Neural cell (in vitro differentiated cells): Measurements from ENCODE around the gene ACACA. TPM values are rescaled to one million over a fixed set of nuclear protein-coding genes. Genes with fewer than 3 reads are reported as not detected.

Experiments
- H2AFZ ChIP-seq: fragments of 200-600, 300-800 bp; sonication (generic), shearing (Covaris generic); 2 replicates; pipeline ENCODE4 v1.6.0; 2014; ENCODE audit warnings: low read depth, mild to moderate bottlenecking, antibody characterized with exemption, low read length, moderate library complexity
- H3F3A ChIP-seq: fragments of 200-600 bp; shearing (Covaris generic); 2 replicates; pipeline ENCODE4 v1.6.1; 2016; ENCODE audit warnings: mild to moderate bottlenecking, moderate library complexity, mixed read lengths, antibody characterized with exemption, low read length; ENCODE audit not compliant: insufficient read depth, poor library complexity, severe bottlenecking
- H3K27ac ChIP-seq: fragments of 200-600, 300-800 bp; sonication (generic), shearing (Covaris generic); 2 replicates; pipeline ENCODE4 v1.5.1; 2014; ENCODE audit warnings: mild to moderate bottlenecking, low read length, moderate library complexity
- H3K27me3 ChIP-seq: fragments of 300-800, 200-600 bp; sonication (generic), shearing (Covaris generic); 2 replicates; pipeline ENCODE4 v1.6.0; 2014; ENCODE audit warnings: mild to moderate bottlenecking, low read depth, low read length, moderate library complexity; ENCODE audit not compliant: insufficient read depth
- H3K36me3 ChIP-seq: fragments of 300-800, 200-600 bp; sonication (generic), shearing (Covaris generic); 2 replicates; pipeline ENCODE4 v1.5.1; 2014; ENCODE audit warnings: mild to moderate bottlenecking, antibody characterized with exemption, low read length, moderate library complexity; ENCODE audit not compliant: insufficient read depth
- H3K4me2 ChIP-seq: fragments of 300-800, 200-600 bp; sonication (generic), shearing (Covaris generic); 2 replicates; pipeline ENCODE4 v1.6.0; 2014; ENCODE audit warnings: mild to moderate bottlenecking, low read length
- H3K4me3 ChIP-seq: fragments of 300-800, 200-600 bp; sonication (generic), shearing (Covaris generic); 2 replicates; pipeline ENCODE4 v1.5.1; 2014; ENCODE audit warnings: mild to moderate bottlenecking, low read length, moderate library complexity
- H3K79me2 ChIP-seq: fragments of 200-600 bp; shearing (Covaris generic); replicated peaks from 2 replicates; pipeline ENCODE4 v1.6.0; 2014; ENCODE audit warnings: mild to moderate bottlenecking, low read length, moderate library complexity; ENCODE audit not compliant: insufficient read depth
- H3K9ac ChIP-seq: fragments of 300-800, 200-600 bp; sonication (generic), shearing (Covaris generic); 2 replicates; pipeline ENCODE4 v1.6.1; 2016; ENCODE audit warnings: mild to moderate bottlenecking, low read length, mixed read lengths
- H3K9me2 ChIP-seq: fragments of 200-600 bp; shearing (Covaris generic); 2 replicates; pipeline ENCODE4 v1.6.1; 2016; ENCODE audit warnings: mild to moderate bottlenecking, low read length, mixed read lengths; ENCODE audit not compliant: insufficient read depth
- H3K9me3 ChIP-seq: fragments of 200-600, 300-800 bp; sonication (generic), shearing (Covaris generic); 2 replicates; pipeline ENCODE4 v1.6.1; 2016; ENCODE audit warnings: mild to moderate bottlenecking, mixed run types, low read length, moderate library complexity, mixed read lengths
- H4K20me1 ChIP-seq: fragments of 200-600 bp; shearing (Covaris generic); 2 replicates; pipeline ENCODE4 v1.6.1; 2016; ENCODE audit warnings: mild to moderate bottlenecking, mixed run types; ENCODE audit not compliant: insufficient read depth
- CTCF ChIP-seq: fragments of 450-650 bp; IDR thresholded peaks from 2 replicates; pipeline ENCODE4 v1.5.1; 2014; ENCODE audit warnings: antibody characterized with exemption, mild to moderate bottlenecking, moderate library complexity; ENCODE audit not compliant: poor library complexity, severe bottlenecking
- EP300 ChIP-seq: fragments of 450-650 bp; conservative IDR thresholded peaks from 2 replicates; pipeline ENCODE4 v1.6.1; 2014; ENCODE audit warnings: antibody characterized with exemption, mild to moderate bottlenecking, moderate library complexity; ENCODE audit not compliant: poor library complexity, severe bottlenecking
- EZH2 ChIP-seq: fragments of 200-600, 300-800 bp; shearing (Covaris generic), sonication (generic); IDR thresholded peaks from 2 replicates; pipeline ENCODE4 v1.6.1; 2014; ENCODE audit warnings: antibody characterized with exemption, low read length, borderline replicate concordance, mild to moderate bottlenecking; ENCODE audit not compliant: insufficient read depth, poor library complexity, severe bottlenecking
- MXI1 ChIP-seq: fragments of 450-650 bp; conservative IDR thresholded peaks from 2 replicates; pipeline ENCODE4 v1.6.1; 2014; ENCODE audit warnings: antibody characterized with exemption, mild to moderate bottlenecking; ENCODE audit not compliant: poor library complexity, severe bottlenecking
- POLR2AphosphoS5 ChIP-seq: IDR thresholded peaks from 2 replicates; pipeline ENCODE4 v1.6.1; 2012
- RAD21 ChIP-seq: fragments of 450-650 bp; conservative IDR thresholded peaks from 2 replicates; pipeline ENCODE4 v1.6.1; 2014; ENCODE audit warnings: antibody characterized with exemption, mild to moderate bottlenecking, moderate library complexity
- REST ChIP-seq: IDR thresholded peaks from 2 replicates; pipeline ENCODE4 v1.6.1; 2012; ENCODE audit warnings: borderline replicate concordance
- SMC3 ChIP-seq: fragments of 450-650 bp; conservative IDR thresholded peaks from 2 replicates; pipeline ENCODE4 v1.6.1; 2014; ENCODE audit warnings: antibody characterized with exemption, mild to moderate bottlenecking, moderate library complexity; ENCODE audit not compliant: poor library complexity
- TAF1 ChIP-seq: IDR thresholded peaks from 2 replicates; pipeline ENCODE4 v1.6.1; 2012; ENCODE audit warnings: low read depth
- polyA plus RNA-seq: library from polyadenylated mRNA; depleted of rRNA; stranded (reverse); fragments of >200 nt; gene quantifications from 2 replicates; pipeline ENCODE4 v1.2.3, GENCODE V29; 2014

Gene ACACA
- polyA plus RNA-seq, 1 donor from 2014 or later: 38.4 TPM

DNA sequence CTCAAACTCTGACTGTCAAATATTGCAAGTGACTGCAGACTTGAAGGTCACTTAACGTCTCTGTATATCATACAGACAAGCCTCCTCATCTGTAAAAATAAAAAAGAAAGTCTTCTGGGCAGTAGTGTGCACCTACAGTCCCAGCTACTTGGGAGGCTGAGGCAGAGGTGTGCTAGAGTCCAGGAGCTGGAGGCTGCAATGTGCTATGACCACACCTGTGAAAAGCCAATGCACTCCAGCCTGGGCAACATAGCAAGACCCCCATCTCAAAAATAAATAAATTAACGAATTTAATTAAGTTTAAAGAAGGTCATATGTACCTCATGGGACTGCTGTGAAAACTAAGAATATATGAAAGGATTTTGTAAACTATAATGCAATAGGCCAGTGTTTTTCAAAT, 65.8 kb downstream of the ACACA start:
- Histone ChIP-seq H3F3A (no peaks in the 10 kb centered on the region), H3K27me3 (no peaks in the 10 kb centered on the region), H4K20me1 (no peaks in the 10 kb centered on the region), H3K9me3 (no peaks in the 10 kb centered on the region), H3K36me3 (no peaks in the 10 kb centered on the region), H3K4me2 (no peak overlapping the region), H3K4me3 (no peak overlapping the region), H3K9me2 (no peaks in the 10 kb centered on the region), H3K79me2 (no peaks in the 10 kb centered on the region), H2AFZ (no peak overlapping the region), H3K9ac (no peak overlapping the region), H3K27ac (no peak overlapping the region)
- TF ChIP-seq RAD21 (no peak), MXI1 (no peak), CTCF (no peak)

DNA sequence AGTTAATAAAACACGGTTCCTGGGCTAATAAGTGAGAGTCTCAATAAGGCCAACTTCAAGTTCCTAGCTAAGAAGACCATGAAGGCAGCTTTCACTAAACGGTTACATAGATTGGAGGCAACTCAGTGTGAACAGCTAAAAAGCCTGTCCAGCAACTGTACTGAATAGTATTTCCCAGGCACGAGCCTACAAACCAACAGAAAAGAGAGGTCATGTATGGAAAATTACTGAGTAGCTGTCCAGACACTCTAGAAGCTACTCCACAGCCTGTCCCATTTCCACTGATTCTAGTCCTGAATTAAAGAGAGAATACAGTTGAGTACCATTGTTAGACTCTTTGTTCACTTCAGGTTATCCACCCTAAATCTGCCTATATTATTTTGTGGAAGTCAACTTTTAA, 67.3 kb downstream of the ACACA start:
- H3K27me3 ChIP-seq: no peaks in the 10 kb centered on the region
- no peak overlapping the region for H3K4me2 ChIP-seq
- no peak overlapping the region for H2AFZ ChIP-seq
- H4K20me1 ChIP-seq: no peaks in the 10 kb centered on the region
- no peaks in the 10 kb centered on the region for H3K79me2 ChIP-seq
- H3K9me2 ChIP-seq: no peaks in the 10 kb centered on the region
- H3F3A ChIP-seq: no peaks in the 10 kb centered on the region
- TF ChIP-seq MXI1 (no peak), POLR2AphosphoS5 (no peak), SMC3 (no peak), REST (no peak)
- no peaks in the 10 kb centered on the region for H3K9me3 ChIP-seq
- no peak overlapping the region for H3K4me3 ChIP-seq
- H3K9ac ChIP-seq: no peak overlapping the region
- H3K27ac ChIP-seq: no peak overlapping the region
- no peaks in the 10 kb centered on the region for H3K36me3 ChIP-seq

GRCh38 chr17:37338847-37339246, 67.8 kb downstream of the ACACA start:
- H3F3A ChIP-seq: no peaks in the 10 kb centered on the region
- no peaks in the 10 kb centered on the region for H3K9me2 ChIP-seq
- no peak overlapping the region for H3K27ac ChIP-seq
- no peak overlapping the region for H3K4me2 ChIP-seq
- no peak overlapping the region for H3K4me3 ChIP-seq
- H3K79me2 ChIP-seq: no peaks in the 10 kb centered on the region
- H2AFZ ChIP-seq: no peak overlapping the region
- H3K9ac ChIP-seq: no peak overlapping the region
- H3K27me3 ChIP-seq: no peaks in the 10 kb centered on the region
- no peaks in the 10 kb centered on the region for H3K9me3 ChIP-seq
- TF ChIP-seq POLR2AphosphoS5 (no peak), REST (no peak), EP300 (no peak), RAD21 (no peak), CTCF (no peak), EZH2 (no peak), MXI1 (no peak), TAF1 (no peak), SMC3 (no peak)
- no peaks in the 10 kb centered on the region for H3K36me3 ChIP-seq
- no peaks in the 10 kb centered on the region for H4K20me1 ChIP-seq
